ENCODE measurements around the gene NELL1. TPM values are rescaled to one million over a fixed set of nuclear protein-coding genes. Genes with fewer than 3 reads are reported as not detected.

NELL1 gene
- total RNA-seq, 1 experiment from 2014 or later, result not detected

DNA sequence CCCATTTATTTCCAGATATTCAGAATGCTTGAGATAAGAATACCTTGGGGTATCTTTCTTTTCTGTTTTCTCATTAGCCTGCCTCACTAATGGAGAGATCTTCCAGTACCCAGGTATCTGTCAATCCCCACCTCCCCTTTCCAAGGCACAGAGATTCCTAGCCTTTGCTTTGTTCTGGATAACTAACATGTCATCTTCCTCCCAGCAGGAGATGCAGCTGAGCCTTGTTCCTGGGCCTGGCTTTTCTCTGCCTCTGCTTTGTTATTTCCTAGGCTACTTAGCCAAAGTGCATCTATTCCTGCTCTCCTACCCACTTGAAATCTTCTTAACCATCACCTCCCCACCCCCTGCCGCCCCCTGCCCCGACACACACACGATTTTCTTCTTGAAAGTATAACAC, 297.1 kb downstream of the NELL1 start:
- in situ Hi-C loops (cut with HindIII; ENCODE audit: low pct_unique_long_range_greater_than_20kb, low sequenced_read_pairs), result no loop called here

DNA sequence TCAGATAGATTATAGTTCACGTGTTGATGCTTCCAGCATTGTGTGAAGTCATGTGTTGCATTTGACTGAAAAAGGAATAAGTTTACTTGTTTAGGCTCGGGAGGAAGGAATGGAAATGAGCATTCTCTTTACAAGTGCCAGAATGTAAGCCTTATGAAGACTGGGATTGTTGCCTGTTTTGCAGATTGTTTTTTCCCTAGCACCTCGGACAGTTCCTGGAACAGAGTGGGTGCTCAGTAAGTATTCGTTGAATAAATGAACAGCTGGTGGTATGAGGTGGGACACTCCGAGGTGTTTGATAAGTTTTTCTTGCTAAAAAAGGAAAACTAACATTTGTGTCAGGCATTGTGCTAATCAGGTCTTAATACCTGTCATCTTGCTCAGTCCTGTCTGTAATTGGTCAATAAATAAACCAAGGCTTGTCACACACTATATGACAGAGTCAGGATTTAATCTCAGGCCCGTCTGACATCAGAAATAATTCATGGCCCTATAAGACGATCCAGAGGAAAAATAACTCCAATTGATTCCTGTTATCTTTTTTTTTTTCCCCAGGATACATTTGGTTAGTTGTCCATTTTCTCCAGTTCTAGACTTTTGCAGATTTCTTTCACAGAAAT, 304.7 kb downstream of the NELL1 start:
- no peak for DNase-seq (ENCODE audit: low read depth, low spot score)
- ChIA-PET CTCF (no interaction called here), POLR2A (no interaction called here)
- H3K9me3 ChIP-seq (ENCODE audit: control insufficient read depth, insufficient read depth, low read depth, low read length), result no peaks in the 10 kb centered on the region
- H3K36me3 ChIP-seq (ENCODE audit: control insufficient read depth, insufficient read depth, low read length), result no peaks in the 10 kb centered on the region
- intact Hi-C loops (cut with micrococcal nuclease; ENCODE audit: unreplicated experiment), result no loop called here
- no peaks in the 10 kb centered on the region for H3K4me1 ChIP-seq (ENCODE audit: control insufficient read depth, insufficient read depth, low read length)
- no peaks in the 10 kb centered on the region for H3K27me3 ChIP-seq (ENCODE audit: control insufficient read depth, insufficient read depth, low read length)
- TF ChIP-seq TCF7L2 (IDR thresholded peaks at IDR 0.05; ENCODE audit: low read depth, low read length) (no peak), POLR2AphosphoS5 (IDR thresholded peaks at IDR 0.05; ENCODE audit: low read depth, low read length) (no peak), SIN3A (IDR thresholded peaks at IDR 0.05; ENCODE audit: borderline replicate concordance, insufficient read depth, low read depth, low read length) (no peak)
- TF ChIP-seq, protein P1, sequence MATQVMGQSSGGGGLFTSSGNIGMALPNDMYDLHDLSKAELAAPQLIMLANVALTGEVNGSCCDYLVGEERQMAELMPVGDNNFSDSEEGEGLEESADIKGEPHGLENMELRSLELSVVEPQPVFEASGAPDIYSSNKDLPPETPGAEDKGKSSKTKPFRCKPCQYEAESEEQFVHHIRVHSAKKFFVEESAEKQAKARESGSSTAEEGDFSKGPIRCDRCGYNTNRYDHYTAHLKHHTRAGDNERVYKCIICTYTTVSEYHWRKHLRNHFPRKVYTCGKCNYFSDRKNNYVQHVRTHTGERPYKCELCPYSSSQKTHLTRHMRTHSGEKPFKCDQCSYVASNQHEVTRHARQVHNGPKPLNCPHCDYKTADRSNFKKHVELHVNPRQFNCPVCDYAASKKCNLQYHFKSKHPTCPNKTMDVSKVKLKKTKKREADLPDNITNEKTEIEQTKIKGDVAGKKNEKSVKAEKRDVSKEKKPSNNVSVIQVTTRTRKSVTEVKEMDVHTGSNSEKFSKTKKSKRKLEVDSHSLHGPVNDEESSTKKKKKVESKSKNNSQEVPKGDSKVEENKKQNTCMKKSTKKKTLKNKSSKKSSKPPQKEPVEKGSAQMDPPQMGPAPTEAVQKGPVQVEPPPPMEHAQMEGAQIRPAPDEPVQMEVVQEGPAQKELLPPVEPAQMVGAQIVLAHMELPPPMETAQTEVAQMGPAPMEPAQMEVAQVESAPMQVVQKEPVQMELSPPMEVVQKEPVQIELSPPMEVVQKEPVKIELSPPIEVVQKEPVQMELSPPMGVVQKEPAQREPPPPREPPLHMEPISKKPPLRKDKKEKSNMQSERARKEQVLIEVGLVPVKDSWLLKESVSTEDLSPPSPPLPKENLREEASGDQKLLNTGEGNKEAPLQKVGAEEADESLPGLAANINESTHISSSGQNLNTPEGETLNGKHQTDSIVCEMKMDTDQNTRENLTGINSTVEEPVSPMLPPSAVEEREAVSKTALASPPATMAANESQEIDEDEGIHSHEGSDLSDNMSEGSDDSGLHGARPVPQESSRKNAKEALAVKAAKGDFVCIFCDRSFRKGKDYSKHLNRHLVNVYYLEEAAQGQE (IDR thresholded peaks at IDR 0.05; ENCODE audit: insufficient read depth in 1 of 2, low read depth in 2 of 2, low read length in 1 of 2), result peak in 1 of 2 experiments; percentile 56; a peak in 1 of 4 replicates
- TF ChIP-seq, protein P2, sequence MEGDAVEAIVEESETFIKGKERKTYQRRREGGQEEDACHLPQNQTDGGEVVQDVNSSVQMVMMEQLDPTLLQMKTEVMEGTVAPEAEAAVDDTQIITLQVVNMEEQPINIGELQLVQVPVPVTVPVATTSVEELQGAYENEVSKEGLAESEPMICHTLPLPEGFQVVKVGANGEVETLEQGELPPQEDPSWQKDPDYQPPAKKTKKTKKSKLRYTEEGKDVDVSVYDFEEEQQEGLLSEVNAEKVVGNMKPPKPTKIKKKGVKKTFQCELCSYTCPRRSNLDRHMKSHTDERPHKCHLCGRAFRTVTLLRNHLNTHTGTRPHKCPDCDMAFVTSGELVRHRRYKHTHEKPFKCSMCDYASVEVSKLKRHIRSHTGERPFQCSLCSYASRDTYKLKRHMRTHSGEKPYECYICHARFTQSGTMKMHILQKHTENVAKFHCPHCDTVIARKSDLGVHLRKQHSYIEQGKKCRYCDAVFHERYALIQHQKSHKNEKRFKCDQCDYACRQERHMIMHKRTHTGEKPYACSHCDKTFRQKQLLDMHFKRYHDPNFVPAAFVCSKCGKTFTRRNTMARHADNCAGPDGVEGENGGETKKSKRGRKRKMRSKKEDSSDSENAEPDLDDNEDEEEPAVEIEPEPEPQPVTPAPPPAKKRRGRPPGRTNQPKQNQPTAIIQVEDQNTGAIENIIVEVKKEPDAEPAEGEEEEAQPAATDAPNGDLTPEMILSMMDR (IDR thresholded peaks at IDR 0.05), result no peak
- no peak overlapping the region for H3K4me3 ChIP-seq (ENCODE audit: low read depth in 2 of 2, low read length in 2 of 2)
- H3K27ac ChIP-seq (ENCODE audit: low read length), result no peak overlapping the region
- in situ Hi-C loops (cut with HindIII; ENCODE audit: low pct_unique_long_range_greater_than_20kb, low sequenced_read_pairs), result no loop called here
- BruUV-seq (replicated peaks), result no TSS peak
- ATAC-seq, result no peak

More for the DNA sequence above, 297.1 kb downstream of the NELL1 start:
- intact Hi-C loops (cut with micrococcal nuclease; ENCODE audit: unreplicated experiment), result no loop called here
- no peak for ATAC-seq
- Histone ChIP-seq H3K27me3 (ENCODE audit: control insufficient read depth, insufficient read depth, low read length) (no peaks in the 10 kb centered on the region), H3K27ac (ENCODE audit: low read length) (no peak overlapping the region), H3K36me3 (ENCODE audit: control insufficient read depth, insufficient read depth, low read length) (no peaks in the 10 kb centered on the region), H3K4me3 (ENCODE audit: low read depth in 2 of 2, low read length in 2 of 2) (no peak overlapping the region), H3K9me3 (ENCODE audit: control insufficient read depth, insufficient read depth, low read depth, low read length) (no peaks in the 10 kb centered on the region), H3K4me1 (ENCODE audit: control insufficient read depth, insufficient read depth, low read length) (no peaks in the 10 kb centered on the region)
- BruUV-seq (replicated peaks), result no TSS peak
- POLR2A ChIA-PET, result no interaction called here
- DNase-seq (ENCODE audit: low read depth, low spot score), result no peak
- TF ChIP-seq, protein P1 (IDR thresholded peaks at IDR 0.05; ENCODE audit: insufficient read depth in 1 of 2, low read depth in 2 of 2, low read length in 1 of 2), result no peak
- TF ChIP-seq SIN3A (IDR thresholded peaks at IDR 0.05; ENCODE audit: borderline replicate concordance, insufficient read depth, low read depth, low read length) (no peak), TCF7L2 (IDR thresholded peaks at IDR 0.05; ENCODE audit: low read depth, low read length) (no peak), POLR2AphosphoS5 (IDR thresholded peaks at IDR 0.05; ENCODE audit: low read depth, low read length) (no peak)
- TF ChIP-seq, protein P2 (IDR thresholded peaks at IDR 0.05), result no peak
- CTCF ChIA-PET, result no interaction called here
